Thyroid gland (tissue), 4 donors: Measurements from ENCODE around the gene PLSCR2. TPM values are rescaled to one million over a fixed set of nuclear protein-coding genes. Genes with fewer than 3 reads are reported as not detected.

Experiments
- DNase-seq, 2 donors: peaks; one replicate each; pipeline ENCODE4 v3.0.0-alpha.2; 2019
- H3K27ac ChIP-seq, 3 donors: fragments of 200-600 bp; sonication (generic); 1 replicate in 2 of 3; 2 replicates in 1 of 3; pipeline ENCODE4 v1.5.1; 2016 to 2019; ENCODE audit warnings: mild to moderate bottlenecking in 1 of 3, moderate library complexity in 1 of 3
- H3K27me3 ChIP-seq: fragments of 200-600 bp; sonication (generic); one replicate; pipeline ENCODE4 v1.5.1; 2019
- H3K36me3 ChIP-seq, 2 donors: fragments of 200-600 bp; sonication (generic); one replicate each; pipeline ENCODE4 v1.5.1; 2016 to 2019
- H3K4me1 ChIP-seq, 2 donors: fragments of 200-600 bp; sonication (generic); one replicate each; pipeline ENCODE4 v1.5.1; 2017 to 2019
- H3K4me3 ChIP-seq, 3 donors: fragments of 200-600 bp; sonication (generic); replicated peaks in 1 of 3; 1 replicate in 2 of 3; 2 replicates in 1 of 3; pipeline ENCODE4 v1.5.1; 2016; ENCODE audit warnings: mild to moderate bottlenecking in 1 of 3
- H3K9me3 ChIP-seq: fragments of 200-600 bp; sonication (generic); one replicate; pipeline ENCODE4 v1.5.1; 2017
- CTCF ChIP-seq, 6 experiments: fragments of 200-600 bp in 3 of 6; fragments of 450-650 bp in 3 of 6; sonication (generic) in 3 of 6; IDR thresholded peaks; one replicate each; pipeline ENCODE4 v1.5.1; 2016 to 2019; ENCODE audit warnings: antibody characterized with exemption in 6 of 6, mild to moderate bottlenecking in 2 of 6, inconsistent platforms in 1 of 6, moderate library complexity in 1 of 6
- POLR2A ChIP-seq, 2 donors: fragments of 450-650 bp; IDR thresholded peaks; one replicate each; pipeline ENCODE4 v1.6.1; 2017; ENCODE audit warnings: antibody characterized with exemption in 2 of 2, mild to moderate bottlenecking in 2 of 2, moderate library complexity in 1 of 2
- WGBS, 2 donors: methylation state at CpG; one replicate each; pipeline ENCODE4 v1.1.5; 2017; 5-methylcytosine and 5-hydroxymethylcytosine counted together
- intact Hi-C: fragments of 100-400 bp; cut with DNase I; formaldehyde crosslinking; loops from one replicate; pipeline ENCODE4 v1.15.1; 2023
- total RNA-seq, 4 donors: library from RNA; depleted of rRNA; stranded (reverse); fragments of >200 nt; gene quantifications; one replicate each; pipeline ENCODE4 v1.2.3, GENCODE V29; 2016

Gene PLSCR2
- total RNA-seq, 4 donors from 2014 or later: not detected

GRCh38 chr3:146471012-146471411, 1.7 kb upstream of the PLSCR2 start:
- Histone ChIP-seq H3K27me3 (no peaks in the 10 kb centered on the region), H3K4me3 (no peak overlapping the region), H3K9me3 (no peaks in the 10 kb centered on the region), H3K36me3 (no peaks in the 10 kb centered on the region), H3K27ac (no peak overlapping the region), H3K4me1 (peaks cover 0 to 5% of the 10 kb centered on the region in 2 donors)
- DNase-seq: no peak
- TF ChIP-seq POLR2A (IDR thresholded peaks at IDR 0.05) (no peak), CTCF (IDR thresholded peaks at IDR 0.05) (no peak)
- 92 to 100% methylated on average over 1 of the region's 1 CpG for WGBS, 2 donors
- intact Hi-C loops: no loop called here

GRCh38 chr3:146470425-146470990, 1.1 kb upstream of the PLSCR2 start:
- no peak for TF ChIP-seq POLR2A (IDR thresholded peaks at IDR 0.05)
- no peak for TF ChIP-seq CTCF (IDR thresholded peaks at IDR 0.05)
- H3K9me3 ChIP-seq: no peaks in the 10 kb centered on the region
- DNase-seq: no peak
- no peaks in the 10 kb centered on the region for H3K27me3 ChIP-seq
- no peaks in the 10 kb centered on the region for H3K36me3 ChIP-seq
- peaks cover 0 to 5% of the 10 kb centered on the region in 2 donors for H3K4me1 ChIP-seq
- H3K4me3 ChIP-seq: no peak overlapping the region
- no peak overlapping the region for H3K27ac ChIP-seq
- WGBS, 2 donors: 91 to 92% methylated on average over 9 of the region's 9 CpGs
- intact Hi-C loops: no loop called here

GRCh38 chr3:146468671-146469149, 651 bp downstream of the PLSCR2 start:
- Histone ChIP-seq H3K4me3 (no peak overlapping the region), H3K4me1 (peaks cover 0 to 5% of the 10 kb centered on the region in 2 donors), H3K27ac (peak overlapping the region; percentile 70 to 79 (median 75)), H3K36me3 (no peaks in the 10 kb centered on the region), H3K9me3 (no peaks in the 10 kb centered on the region), H3K27me3 (no peaks in the 10 kb centered on the region)
- intact Hi-C loops: no loop called here
- DNase-seq: no peak
- TF ChIP-seq POLR2A (IDR thresholded peaks at IDR 0.05): no peak
- TF ChIP-seq CTCF (IDR thresholded peaks at IDR 0.05): no peak
- 79 to 89% methylated on average over 10 of the region's 10 CpGs for WGBS, 2 donors

GRCh38 chr3:146468234-146468633, 1.1 kb downstream of the PLSCR2 start:
- Histone ChIP-seq H3K36me3 (no peaks in the 10 kb centered on the region), H3K27ac (no peak overlapping the region), H3K27me3 (no peaks in the 10 kb centered on the region), H3K4me1 (peaks cover 0 to 5% of the 10 kb centered on the region in 2 donors), H3K9me3 (no peaks in the 10 kb centered on the region), H3K4me3 (no peak overlapping the region)
- no peak for TF ChIP-seq CTCF (IDR thresholded peaks at IDR 0.05)
- no peak for TF ChIP-seq POLR2A (IDR thresholded peaks at IDR 0.05)
- intact Hi-C loops: no loop called here
- WGBS, 2 donors: 45 to 57% methylated on average over 4 of the region's 4 CpGs
- peak; percentile 18 to 22 for DNase-seq

- H3K27ac ChIP-seq: no peak overlapping the region
- no peaks in the 10 kb centered on the region for H3K36me3 ChIP-seq
These were observed 2.8 kb downstream of the PLSCR2 start for GRCh38 chr3:146466604-146467003.

More at GRCh38 chr3:146466604-146467003, 2.8 kb downstream of the PLSCR2 start:
- DNase-seq: no peak
- WGBS, 2 donors: 0% methylated on average over 1 of the region's 1 CpG
- Histone ChIP-seq H3K4me1 (peaks cover 0 to 5% of the 10 kb centered on the region in 2 donors), H3K4me3 (no peak overlapping the region), H3K27me3 (no peaks in the 10 kb centered on the region), H3K9me3 (no peaks in the 10 kb centered on the region)
- no peak for TF ChIP-seq CTCF (IDR thresholded peaks at IDR 0.05)
- TF ChIP-seq POLR2A (IDR thresholded peaks at IDR 0.05): no peak
- intact Hi-C loops: no loop called here
